Stimulated activated CD8-positive, alpha-beta memory T cell treated with anti-CD3 and anti-CD28 coated beads, Interleukin-2, amount 100 ng/mL, for 1 hour (primary cell): ENCODE measurements around the gene CDH22.

Experiments
- DNase-seq, 2 donors: peaks; one replicate each; pipeline ENCODE4 v3.0.0-alpha.2; 2020; ENCODE audit warnings: low read depth in 2 of 2

The CDH22 gene

DNA sequence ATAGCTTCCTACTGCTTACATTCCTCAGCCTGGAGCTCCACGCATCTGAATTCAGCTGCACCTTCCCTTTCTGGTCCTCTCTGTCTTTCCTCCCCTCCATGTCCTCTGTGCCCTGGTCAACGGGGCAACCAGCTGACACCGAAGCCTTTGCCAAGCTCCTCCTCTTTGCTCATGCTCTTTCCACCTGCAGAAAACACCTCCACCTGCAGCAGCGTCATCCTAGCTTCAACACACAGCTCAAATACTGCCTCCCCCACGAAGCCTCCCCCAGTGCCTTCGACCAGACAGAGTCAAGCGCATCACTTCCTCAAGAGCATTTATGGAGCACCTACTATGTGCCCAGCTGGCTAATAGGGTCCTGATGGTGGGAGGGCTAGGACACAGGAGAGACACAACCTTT, 9.2 kb downstream of the CDH22 start:
- no peak for DNase-seq

DNA sequence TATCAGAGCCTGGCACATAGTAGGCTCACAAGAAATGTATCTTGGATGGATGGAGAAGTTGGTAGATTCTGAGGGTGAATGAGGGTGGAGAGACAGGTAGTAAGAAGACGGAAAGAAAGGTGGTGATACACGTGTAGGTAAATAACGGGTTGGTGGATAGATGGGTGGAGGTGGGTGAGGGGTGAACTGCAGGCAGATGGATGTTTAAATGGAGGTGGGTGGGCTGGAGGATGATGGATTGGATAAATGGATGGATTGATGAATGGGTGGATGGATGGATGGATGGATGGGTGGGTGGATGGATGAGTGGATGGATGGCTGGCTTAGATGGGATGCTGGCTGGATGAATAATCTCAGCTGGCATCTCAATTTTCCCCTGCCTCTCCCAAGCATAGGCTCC, 9.9 kb downstream of the CDH22 start:
- no peak for DNase-seq

DNA sequence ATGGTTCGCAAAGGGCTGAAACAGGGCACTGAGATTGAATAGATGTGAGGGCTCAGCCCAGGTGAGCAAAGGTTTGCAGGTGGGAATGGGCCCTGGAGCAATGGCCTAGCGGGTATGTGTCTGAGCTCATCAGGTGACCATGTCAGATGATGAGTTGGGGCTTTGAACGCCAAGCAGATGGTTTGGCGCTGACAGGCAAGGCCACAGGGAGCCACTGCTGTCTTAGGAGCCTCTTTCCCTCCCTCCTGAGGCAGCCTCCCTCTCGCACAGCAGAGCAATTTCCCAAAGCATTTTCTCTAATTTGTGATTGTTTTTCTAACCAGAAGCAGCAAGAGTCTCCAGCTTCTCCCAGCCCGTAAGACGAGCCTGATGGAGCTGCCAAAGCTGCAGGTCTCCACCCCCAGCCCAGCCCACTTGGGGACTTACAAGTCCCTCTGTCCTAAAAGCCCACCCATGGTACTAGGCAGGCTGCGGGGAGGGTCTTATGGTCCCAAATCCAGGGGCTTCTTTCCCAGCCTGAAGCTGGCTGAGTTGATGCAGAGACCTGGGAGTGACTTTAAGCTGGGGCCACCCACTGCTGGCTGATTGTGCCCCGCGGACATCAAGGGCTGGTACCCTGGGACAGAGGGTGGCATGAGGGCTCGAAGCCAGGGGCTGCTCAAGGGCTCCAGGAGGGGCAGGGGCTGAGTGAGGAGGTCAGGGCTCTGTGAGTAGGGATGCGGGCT, 11.6 kb downstream of the CDH22 start:
- no peak for DNase-seq

DNA sequence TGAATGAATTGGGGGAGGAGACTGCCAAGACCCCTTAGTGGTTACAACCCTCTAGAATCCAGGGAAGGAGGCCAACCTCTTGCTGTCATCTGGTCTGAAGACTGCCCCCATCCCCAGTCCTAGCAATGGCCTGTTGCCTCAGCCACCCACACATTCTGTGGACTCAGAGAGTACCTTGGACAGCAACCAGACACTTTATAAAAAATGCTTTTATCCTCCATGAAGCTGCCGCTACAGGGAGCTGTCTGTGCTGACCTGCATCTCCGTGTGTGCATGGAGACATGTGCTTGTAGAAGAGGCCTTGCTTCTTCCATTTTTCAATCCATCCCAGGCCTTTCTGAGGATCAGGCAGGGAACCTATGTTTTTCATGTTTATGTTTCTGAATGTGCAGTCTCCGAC, 15.2 kb downstream of the CDH22 start:
- no peak for DNase-seq

DNA sequence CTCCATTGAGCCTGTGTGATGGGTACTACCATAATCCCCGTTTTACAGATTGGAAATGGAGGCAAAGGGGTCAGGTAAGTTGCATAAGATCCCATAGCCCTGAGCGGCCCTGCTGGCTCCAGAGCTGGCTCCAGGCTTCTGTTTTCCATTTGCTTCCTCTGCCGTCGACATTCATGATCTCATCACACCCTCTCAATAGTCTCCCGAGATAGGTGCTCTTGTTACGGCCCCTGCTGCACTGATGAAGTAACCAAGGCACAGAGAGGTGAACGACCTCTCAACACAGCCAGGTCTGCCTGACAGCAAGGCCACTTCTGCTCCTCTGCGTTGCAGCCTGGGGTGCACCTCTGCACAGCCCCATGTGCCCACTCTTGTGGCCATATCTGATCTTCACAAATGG, 16.9 kb downstream of the CDH22 start:
- no peak for DNase-seq

DNA sequence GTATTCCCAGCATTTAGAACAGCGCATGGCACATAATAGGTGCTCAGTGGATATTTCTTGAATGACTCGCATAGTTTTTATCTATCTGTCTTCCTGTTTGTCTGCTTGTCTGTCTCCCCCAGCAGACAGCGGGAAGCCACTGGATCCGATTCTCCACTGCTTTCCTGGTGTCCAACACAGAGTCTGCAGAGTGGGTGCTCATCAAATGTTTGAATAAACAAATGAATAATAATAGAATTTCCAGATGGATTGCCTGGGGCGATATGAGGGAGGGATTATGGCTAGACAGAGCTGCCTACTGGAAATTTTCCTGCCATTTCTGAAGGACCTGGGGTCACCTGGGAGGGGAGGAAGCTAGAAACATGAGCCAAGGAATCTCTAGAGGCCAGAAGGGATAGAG, 18.9 kb downstream of the CDH22 start:
- DNase-seq: no peak

DNA sequence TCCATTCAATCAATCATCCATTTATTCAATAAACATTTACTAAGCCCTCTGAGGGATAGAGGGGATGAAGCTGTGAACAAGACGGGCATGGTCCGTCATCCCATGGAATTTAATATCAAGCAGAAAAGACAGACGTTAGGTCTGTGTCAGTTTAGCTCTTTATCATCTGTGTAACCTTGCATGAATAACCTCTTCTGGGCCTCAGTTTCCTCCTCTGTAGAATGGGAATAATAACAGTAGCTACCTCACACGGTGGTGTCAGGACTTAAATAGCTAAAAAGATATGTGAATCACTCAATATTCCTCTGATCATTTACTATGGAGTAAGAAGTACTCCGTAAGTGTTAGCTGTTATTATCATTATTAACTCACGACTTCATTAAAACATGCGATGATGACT, 21.3 kb downstream of the CDH22 start:
- DNase-seq: no peak

DNA sequence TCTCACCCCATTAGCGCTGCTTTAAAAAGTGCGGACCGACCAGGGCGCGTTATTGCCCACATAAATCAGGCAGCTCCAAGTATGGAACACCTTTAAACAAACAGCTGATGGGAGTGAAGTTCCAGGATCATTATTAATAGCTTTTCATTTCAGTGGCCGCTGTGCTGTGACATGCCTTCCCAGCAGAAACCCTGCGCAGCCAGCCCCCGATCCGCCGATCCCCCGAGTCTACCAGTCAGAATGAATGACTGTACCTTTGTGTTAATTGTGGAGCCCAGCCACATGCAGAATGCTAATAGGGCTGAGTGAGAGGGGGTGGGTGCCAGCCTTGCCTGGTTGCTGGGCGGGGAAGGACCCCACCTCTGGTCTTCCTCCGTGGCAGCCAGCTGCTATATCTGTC, 21.9 kb downstream of the CDH22 start:
- DNase-seq: no peak

DNA sequence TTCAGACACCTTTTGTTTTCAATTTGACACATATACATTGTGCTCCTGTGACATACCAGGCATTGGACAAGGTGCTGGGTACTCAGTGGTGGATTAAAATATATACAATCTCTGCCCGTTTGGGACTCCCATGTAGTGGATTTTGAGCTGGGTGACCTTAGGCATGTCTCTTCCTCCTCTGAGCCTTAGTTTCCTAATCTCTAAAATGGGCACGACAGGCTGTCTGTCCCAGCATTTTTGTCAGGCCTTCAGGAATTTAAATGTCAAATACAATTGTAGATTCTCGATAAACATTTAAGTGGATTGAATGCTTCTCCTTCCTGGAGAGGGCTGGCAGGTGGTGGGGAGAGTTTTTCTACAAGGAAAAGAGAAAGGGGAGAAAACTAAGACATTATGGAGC, 22.6 kb downstream of the CDH22 start:
- no peak for DNase-seq

DNA sequence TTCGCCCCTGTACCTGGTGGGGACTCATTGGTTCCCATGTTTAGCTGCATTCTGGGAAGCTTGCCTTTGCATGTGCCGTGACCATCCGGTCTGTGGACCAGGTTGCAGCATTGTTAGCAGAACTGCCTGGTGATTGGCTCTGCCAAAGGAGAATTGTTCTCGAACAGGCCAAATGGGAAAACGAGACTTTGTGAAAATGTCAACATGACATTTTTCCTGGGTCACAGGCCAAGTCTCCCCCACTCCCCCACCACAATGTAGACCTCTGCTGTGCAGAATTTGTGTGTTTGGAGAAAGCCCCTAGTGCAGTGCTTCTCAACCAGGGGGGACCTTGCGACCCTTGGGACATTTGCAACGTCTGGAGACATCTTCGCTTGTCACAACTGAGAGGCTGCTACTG, 23.2 kb downstream of the CDH22 start:
- no peak for DNase-seq

DNA sequence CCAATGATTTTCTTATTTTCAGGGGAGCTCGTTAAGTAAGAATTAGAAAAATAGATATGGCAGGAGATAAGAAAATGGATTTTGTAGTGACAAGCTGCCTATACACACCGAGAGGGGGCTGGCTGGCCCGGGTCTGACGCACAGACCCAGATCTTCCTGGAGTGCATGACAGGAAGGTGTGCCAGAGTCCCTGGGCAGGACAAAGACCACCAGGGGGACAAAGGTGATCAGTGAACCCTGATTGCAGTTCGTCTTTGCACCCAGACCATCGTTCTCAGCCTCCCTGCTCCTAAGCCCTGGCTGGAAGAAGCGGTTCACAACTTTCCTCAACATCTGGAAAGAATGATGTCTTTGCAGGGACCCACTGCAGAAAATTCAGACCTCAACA, 24.3 kb downstream of the CDH22 start:
- DNase-seq: no peak

DNA sequence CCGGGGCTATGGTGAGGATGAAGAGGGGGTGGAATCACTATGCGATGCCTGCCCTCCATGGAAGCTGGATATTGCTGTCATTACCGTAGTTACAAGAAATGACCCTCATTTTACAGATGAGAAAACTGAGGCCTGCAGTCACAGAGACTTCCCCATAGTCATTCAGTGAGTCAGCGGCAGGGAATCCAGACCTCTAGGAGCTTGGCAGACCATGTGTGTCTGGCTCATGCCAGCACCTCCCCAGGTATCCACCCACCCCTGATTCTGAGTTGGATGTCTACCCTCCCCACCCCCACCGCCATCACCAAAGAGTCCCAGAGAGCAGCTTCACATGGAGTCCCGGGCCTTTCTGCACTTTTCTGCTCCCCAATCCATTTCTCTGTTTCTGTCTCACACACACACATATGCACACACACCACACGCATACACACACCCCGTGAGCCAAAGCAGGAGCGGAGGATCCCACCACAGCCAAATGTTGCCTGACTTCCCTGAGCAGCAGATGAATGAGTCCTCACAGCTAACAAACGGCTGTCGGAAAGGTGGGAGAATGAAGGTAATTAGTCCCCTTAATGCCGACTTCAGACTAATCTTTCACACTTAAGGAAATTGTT, 24.8 kb downstream of the CDH22 start:
- DNase-seq: no peak

DNA sequence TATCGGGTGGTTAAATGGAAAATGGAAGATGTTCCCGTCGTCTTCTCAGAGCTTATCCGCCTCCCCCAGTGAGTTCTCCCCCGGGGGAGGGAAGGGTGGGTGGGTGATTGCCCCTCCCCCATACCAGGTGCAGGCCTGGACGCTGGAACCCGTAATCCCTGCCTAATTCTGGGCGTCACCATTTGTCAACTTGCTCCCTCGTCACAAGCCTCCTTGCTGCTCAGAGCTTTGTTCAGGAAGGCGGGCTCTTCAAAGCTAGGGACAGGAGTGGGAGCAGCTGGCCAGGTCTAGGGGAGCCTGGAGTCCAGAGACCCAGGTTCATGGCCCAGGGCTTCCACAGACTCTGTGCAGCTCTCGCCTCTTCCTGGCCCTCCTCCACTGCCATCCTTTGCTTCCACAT, 25.6 kb downstream of the CDH22 start:
- no peak for DNase-seq

DNA sequence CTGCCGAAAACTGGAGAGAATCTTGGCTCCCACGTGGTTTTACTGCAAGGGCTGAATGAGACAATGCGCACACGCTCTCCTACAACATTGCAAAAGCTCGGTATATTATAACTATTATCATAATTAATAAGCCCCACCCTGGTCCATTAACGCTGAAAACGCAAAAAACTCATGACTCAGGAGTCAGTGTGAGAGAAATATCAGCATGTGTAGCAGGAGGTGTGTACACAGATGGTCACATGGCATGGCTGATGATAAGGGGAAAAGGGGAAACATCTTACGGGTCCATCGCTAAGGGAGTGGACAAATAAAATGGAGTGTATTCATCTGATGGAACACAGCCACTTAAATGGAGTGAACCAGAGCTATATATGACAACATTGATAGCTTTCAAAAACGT, 29.2 kb downstream of the CDH22 start:
- no peak for DNase-seq

DNA sequence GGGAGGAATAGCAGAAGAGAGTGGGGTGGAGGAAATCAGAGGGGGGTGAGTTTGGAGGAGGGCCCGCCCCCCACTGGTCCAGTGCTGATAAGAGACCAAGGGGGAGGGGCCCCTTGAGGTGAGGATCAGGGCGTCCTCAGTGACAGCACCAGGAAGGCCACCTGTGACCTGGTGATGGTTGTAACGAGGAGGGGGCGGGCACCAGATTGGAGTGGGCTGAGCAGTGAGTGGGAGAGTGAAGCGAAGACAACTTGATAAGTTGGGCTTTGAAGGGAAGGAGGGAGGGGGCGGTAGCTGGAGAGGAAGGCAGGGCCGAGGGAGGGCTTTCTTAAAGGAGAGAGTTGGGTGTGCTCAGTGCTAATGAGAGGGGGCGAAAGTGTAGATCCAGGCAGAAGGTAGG, 30.7 kb downstream of the CDH22 start:
- no peak for DNase-seq

DNA sequence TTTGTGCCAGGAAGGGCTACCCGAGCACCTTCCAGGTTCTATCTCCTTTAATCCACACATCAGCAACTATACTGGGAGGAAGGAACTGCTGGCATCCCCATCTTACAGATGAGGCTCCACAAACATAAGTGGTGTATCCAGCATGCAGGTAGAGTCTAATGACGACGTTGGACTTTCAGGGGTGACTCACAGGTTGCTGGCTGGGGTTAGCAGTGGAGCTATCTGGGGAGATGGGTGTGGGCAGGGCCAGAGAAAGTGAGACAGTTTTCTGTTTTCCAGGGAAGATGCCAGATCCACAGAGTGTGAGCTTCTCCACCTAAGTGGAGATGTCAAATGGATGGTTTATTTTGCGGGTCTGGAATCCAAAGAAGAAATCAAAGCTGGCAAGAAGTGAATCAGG, 31.8 kb downstream of the CDH22 start:
- no peak for DNase-seq

DNA sequence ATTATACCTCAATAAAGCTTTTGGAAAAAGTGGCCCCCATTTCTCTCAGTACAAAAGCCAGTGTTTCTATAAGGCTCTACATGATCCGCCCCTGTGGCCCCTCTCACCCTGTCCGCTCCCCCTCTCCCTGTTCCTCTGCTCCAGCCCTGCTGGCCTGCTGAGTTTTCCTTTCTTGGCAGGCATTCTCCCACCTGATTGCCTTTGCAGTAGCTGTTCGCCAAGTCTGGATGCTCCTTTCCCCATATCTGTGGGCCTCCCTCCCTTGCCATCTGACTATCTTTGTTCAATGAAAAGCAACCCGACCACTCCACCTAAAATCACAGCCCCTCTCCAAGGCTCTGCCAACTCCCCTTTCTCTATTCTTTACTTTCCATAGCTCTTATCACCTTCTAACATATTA, 33.2 kb downstream of the CDH22 start:
- no peak for DNase-seq

DNA sequence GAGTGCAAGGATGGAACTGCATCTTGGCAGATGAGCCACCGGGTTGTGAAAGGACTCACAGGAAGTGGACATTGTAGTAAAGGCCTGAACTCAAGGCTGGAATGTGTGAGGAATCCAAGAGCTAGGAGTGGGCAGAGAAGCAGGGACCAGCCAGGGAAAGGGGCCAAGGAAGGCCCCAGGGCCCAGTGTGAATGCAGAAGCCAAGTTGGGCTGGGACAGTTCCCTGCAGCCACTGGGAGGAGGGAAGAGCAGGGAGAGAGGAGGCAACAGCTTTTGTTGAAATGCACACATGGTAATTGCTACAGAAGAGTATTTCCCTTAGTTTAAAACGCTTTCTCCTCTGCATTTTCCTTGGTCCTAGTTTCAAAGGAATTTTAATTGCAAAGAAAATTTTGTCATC, 34.6 kb downstream of the CDH22 start:
- DNase-seq: no peak

DNA sequence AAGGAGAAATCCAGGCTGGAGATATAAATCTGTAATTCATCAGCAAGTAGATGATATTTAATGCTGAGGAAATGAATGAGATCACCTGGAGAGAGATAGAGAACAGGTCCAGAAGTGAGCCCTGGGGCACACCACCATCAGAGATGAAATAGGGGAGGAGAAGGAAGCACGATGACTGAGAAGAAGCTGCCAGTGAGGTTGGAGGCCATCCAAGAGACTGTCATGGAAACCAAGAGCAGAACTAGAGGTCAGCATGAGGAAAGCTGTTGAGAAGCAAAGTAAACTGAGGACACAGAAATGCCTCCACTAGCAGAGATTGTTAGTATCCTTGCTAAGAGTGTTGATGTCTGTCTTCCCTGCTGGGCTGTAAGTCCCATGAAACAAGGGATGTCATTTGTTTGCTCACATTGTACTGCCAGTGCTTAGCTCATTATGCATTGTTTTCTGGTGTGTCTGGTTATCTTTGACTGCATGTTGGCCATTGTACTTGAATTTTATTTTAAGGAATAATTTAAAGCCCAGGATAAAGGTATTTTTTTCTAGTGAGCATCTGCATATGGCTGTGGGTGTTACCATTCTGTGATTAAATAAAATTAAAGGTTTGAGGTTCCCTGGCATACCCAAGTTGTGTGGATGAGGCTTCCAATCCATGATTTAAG, 35.8 kb downstream of the CDH22 start:
- no peak for DNase-seq

DNA sequence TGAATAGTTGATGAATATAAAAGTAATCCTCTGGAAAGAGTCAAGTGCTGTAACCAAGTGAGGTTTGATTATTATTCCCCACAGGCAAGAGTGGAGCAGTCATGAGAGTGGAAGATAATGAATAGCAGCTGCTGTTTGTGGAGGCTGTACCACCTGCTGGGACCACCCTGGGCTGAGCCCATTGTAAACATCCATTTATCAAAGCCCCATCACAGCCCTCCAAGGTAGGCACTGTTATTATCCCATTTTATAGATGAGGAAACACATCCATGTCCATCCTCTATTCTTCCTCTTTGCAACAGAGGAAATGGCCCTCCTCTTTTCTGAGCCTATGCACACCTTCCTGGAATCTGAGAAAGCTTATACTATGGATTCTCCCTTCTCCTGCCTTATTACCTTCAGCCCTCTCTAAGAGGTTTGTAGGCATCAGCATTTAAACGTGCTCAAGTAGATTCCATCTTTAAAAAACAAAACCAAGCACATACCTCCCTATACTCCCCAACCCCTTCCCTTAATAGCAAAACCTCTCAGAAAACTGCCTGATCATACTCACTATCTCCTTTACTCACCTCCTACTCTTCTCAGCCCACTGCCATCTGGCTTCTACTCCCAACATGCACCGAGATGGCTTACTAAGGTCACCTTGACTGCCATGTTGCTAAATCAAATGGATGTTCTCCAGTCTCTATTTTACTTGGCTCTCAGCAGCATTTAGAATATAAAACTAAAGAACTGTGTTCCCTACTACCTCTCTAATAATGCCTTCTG, 37.1 kb downstream of the CDH22 start:
- no peak for DNase-seq

DNA sequence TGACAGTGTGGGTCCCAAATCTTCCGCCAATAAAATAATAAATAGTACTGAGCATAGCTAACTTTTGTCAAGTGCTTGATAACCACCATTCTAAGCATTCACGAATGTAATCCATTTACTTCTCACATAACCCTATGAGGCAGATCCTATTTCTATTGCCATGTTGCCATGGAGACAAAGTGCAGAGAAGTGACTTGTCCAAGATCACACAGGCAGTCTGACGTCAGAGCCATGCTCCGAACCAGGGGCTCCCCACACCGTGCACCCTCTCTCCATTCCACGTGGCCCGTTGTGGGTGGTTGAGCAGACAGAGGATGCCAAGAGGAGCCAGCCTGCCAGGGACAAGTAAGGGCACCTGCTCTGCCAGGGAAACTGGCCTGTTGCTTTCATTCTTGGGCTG, 38.9 kb downstream of the CDH22 start:
- DNase-seq: no peak

DNA sequence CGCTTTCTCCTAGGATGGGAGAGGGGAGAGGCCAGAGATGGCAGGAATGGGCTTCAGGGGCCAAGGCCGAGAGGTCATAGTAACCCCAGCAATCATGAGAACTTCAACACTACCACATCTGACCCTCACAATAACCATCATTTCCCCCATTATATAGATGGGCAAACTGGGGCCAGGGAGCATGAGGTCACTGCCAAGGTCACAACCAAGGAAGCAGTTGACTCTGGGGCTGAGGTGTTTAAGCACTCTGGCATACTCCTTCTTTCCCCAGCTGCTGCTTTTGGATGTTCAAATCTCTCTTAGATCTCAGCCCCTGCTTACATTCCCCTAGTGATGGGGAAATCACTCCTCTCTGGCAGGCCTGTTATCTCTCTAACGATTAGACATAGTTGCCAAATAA, 39.6 kb downstream of the CDH22 start:
- DNase-seq: no peak

DNA sequence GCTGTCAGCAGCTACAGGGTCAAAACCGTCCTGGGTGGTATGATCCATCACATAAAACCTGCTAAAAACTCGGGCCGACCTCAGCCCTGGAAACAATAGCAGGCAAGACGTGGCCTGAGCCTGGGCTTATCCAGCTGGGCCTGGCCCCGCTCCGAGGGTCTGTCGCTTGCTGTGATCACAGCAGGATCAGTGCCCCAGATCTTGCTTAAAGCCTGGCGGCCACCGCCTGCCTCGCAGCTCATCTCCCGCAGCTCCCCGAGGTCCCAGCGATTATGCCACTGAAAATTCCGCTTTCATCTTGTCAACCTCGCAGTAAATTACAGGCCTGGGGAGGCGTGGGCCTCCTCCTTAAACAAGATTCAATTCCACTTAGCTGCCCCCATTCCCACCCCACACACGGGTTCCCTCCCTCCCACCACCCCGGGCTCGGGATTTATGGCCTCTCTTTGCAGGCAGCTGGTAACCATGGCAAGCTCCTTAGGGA, 40.1 kb downstream of the CDH22 start:
- no peak for DNase-seq
